ENCODE measurements around the gene ZNF609.

The ZNF609 gene

DNA sequence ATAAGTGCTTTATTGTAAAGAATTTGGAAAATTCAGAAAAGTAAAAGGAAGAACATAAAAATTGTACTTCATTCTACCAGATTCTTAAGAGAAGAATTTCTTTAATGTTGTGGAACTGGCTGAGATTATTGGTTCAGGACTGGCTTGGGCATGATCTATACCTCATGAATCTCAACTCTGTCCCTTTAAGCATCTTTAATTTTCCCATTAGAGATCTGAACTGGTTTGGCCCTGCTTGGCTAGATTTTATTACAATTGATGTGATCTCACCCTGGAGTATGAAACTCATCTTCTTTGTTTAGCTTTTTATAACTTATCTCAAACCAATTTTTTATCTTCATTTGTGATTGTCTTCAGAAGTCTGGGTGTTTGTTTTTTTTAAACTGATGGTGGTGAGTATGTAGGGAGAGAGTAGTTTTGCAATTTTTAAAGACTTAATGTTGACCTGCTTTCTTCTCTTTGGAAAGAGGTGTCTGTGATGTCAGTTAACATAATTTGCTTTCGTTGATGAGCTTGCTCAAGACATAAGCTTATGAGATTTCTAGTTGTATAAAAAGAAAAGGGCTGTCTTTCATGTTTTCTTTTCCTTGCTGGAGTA lies 61.9 kb downstream of the ZNF609 start:
- TF ChIP-seq, protein P1, sequence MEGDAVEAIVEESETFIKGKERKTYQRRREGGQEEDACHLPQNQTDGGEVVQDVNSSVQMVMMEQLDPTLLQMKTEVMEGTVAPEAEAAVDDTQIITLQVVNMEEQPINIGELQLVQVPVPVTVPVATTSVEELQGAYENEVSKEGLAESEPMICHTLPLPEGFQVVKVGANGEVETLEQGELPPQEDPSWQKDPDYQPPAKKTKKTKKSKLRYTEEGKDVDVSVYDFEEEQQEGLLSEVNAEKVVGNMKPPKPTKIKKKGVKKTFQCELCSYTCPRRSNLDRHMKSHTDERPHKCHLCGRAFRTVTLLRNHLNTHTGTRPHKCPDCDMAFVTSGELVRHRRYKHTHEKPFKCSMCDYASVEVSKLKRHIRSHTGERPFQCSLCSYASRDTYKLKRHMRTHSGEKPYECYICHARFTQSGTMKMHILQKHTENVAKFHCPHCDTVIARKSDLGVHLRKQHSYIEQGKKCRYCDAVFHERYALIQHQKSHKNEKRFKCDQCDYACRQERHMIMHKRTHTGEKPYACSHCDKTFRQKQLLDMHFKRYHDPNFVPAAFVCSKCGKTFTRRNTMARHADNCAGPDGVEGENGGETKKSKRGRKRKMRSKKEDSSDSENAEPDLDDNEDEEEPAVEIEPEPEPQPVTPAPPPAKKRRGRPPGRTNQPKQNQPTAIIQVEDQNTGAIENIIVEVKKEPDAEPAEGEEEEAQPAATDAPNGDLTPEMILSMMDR (conservative IDR thresholded peaks at IDR 0.05) = no peak
- H3K27ac ChIP-seq = peak overlapping the region; percentile 75

DNA sequence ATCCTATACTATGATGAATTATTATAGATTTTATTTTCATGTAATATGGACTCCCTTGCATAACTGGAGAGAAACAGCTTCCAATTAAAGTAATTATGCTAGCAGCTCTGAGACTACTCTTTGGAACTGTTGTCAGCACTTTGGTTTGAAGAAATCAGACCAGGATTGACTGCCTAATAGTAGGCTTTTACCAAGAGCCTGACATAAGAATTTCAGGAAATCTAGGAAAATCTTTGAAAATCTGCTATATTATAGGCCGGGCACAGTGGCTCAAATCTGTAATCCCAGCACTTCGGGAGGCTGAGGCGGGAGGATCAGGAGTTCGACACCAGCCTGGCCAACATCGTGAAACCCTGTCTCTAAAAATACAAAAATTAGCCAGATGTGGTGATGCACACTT lies 62.9 kb downstream of the ZNF609 start:
- TF ChIP-seq, protein P1 (conservative IDR thresholded peaks at IDR 0.05) = no peak
- peak overlapping the region; percentile 75 for H3K27ac ChIP-seq

DNA sequence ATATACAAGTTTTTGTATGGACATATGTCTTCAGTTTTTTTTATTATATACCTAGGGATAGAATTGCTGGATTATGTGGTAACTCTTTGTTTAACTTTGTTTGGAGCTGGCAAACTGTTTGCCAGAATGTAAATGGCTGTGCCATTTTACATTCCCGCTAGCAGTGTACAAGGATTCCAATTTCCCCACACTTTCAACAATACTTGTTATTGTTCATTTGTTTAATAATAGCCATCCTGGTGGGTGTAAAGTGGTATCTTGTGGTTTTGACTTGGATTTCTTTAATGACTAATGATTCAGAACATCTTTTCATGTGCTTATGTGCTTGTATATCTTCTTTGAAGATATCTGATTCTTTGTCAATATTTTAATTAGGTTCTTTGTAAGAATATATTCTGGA lies 64.4 kb downstream of the ZNF609 start:
- TF ChIP-seq, protein P1 (conservative IDR thresholded peaks at IDR 0.05) = no peak
- no peak overlapping the region for H3K27ac ChIP-seq

DNA sequence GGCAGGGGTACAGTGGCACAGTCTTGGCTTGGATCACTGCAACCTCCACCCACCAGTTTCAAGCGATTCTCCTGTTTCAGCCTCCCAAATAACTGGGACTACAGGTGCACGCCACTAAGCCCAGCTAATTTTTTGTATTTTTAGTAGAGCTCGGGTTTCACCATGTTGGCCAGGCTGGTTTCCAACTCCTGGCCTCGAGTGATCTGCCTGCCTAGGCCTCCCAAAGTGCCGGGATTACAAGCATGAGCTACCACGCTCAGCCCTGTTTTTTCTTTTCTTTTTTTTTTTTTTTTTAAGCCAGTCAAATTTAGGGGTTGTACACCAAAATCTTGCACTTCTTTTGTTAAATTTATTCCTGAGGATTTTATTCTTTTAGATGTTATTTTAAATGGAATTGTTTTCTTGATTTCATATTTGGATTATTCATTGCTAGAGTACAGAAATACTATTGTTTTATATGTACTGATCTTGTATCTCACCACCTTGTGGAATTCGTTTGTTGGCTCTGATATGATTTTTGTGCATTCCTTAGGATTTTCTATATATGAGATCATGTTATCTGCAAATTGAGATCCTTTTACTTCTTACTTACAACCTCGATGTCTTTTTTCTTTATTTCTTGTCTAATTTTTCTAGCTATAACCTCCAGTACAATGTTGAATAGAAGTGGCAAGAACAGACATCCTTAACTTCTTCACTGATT lies 65.6 kb downstream of the ZNF609 start:
- no peak overlapping the region for H3K27ac ChIP-seq
- TF ChIP-seq, protein P1 (conservative IDR thresholded peaks at IDR 0.05) = no peak

DNA sequence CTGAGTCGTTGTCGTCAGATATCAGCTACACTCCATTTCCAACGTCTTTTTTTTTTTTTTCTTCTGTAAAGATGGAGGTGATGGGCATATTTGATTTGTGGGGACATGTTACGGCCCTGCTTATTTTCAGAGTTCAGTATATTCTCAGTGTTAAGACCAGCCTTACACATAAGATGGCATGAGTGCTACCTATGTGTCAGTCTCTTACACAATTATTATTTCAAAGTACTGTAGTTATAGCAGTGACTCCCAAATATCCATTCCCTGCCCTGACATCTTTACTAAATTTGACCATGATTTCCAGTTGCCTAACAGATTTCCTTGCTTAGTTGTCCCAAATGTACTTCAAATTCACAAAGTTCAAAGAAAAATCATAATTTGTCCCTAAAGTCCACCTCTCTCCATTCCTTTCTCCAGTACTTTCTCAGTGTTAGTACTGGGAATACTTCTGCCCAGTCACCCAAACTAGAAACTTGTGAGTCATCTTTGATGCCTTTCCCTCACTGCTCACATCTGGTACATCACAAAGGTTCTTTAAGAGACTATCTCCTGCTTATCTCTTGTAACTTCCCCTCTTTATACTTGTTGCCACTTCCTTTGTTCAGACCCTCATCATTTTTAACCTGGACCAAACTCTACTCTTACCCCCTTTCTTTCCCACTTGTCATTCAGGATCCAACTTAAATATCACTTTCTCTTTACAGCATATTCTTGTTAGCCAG lies 67.0 kb downstream of the ZNF609 start:
- no peak overlapping the region for H3K27ac ChIP-seq
- TF ChIP-seq, protein P1 (conservative IDR thresholded peaks at IDR 0.05) = no peak

DNA sequence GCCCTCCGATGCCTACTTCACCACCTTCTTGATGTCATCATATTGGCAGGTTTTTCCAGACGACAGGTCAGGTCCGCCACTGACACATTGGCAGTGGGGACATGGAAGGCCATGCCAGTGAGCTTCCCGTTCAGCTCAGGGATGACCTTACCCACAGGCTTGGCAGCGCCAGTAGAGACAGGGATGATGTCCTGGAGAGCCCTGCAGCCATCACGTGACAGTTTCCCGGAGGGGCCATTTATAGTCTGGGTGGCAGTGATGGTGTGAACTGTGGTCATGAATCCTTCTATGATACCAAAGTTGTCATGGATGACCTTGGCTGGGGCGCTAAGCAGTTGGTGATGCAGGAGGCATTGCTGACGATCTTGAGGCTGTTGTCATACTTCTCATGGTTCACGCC lies 68.5 kb downstream of the ZNF609 start:
- H3K27ac ChIP-seq = no peak overlapping the region
- TF ChIP-seq, protein P1 (conservative IDR thresholded peaks at IDR 0.05) = no peak

DNA sequence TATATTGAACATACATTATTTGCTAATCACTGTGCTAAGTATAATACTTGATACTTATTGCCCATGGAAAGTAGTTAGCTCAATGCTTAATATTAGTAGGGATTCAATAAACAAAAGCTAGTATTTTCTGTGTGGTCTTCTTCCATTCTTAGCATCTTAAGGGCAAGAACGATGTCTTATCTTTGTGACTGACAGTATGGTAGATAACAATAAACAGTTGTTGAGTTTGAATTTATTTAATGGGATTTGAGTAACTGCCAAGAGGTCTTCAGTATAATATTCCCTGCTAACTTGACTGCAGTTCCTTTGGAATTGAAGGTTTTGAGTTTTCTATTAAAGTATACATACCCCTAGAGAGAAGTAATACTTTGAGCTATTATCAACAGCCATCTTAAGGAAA lies 70.1 kb downstream of the ZNF609 start:
- H3K27ac ChIP-seq = no peak overlapping the region
- TF ChIP-seq, protein P1 (conservative IDR thresholded peaks at IDR 0.05) = no peak
